Activated CD8-positive, alpha-beta T cell treated with anti-CD3 and anti-CD28 coated beads for 36 hours (primary cell): Measurements from ENCODE around the gene CCDC82. TPM values are rescaled to one million over a fixed set of nuclear protein-coding genes. Genes with fewer than 3 reads are reported as not detected.

Experiments
- ATAC-seq: fragments of 200-7000 bp; cut with Tn5 transposase; one replicate; pipeline ENCODE4 v1.10.0; 2021; ENCODE audit warnings: mild to moderate bottlenecking, moderate library complexity
- CTCF ChIA-PET: fragments of 350-600 bp; sonication (Branson Sonifier 250); formaldehyde crosslinking; loops from one replicate; lab custom pipeline; 2021; ENCODE audit warnings: antibody characterized with exemption; lab: Charles Lee
- POLR2A ChIA-PET: fragments of 350-600 bp; sonication (Branson Sonifier 250); formaldehyde crosslinking; loops from one replicate; lab custom pipeline; 2021; ENCODE audit warnings: antibody characterized with exemption; lab: Charles Lee
- DNase-seq: peaks from one replicate; pipeline ENCODE4 v3.0.0-alpha.2; 2020
- H3K27ac Mint-ChIP-seq: one replicate; pipeline ENCODE4 v1.8.0; 2021; ENCODE audit warnings: mild to moderate bottlenecking, mixed read lengths
- H3K27me3 Mint-ChIP-seq: one replicate; pipeline ENCODE4 v1.8.0; 2021; ENCODE audit warnings: mixed read lengths
- H3K36me3 Mint-ChIP-seq: one replicate; pipeline ENCODE4 v1.8.0; 2021; ENCODE audit warnings: low read depth, mixed read lengths
- H3K4me1 Mint-ChIP-seq: one replicate; pipeline ENCODE4 v1.8.0; 2021; ENCODE audit warnings: low read depth, mixed read lengths
- H3K4me3 Mint-ChIP-seq: one replicate; pipeline ENCODE4 v1.8.0; 2021; ENCODE audit warnings: mild to moderate bottlenecking, moderate library complexity, mixed read lengths
- H3K9me3 Mint-ChIP-seq: one replicate; pipeline ENCODE4 v1.8.0; 2021; ENCODE audit warnings: mixed read lengths
- CTCF ChIP-seq: fragments of 200-600 bp; IDR thresholded peaks from one replicate; pipeline ENCODE4 v1.8.0; 2022; ENCODE audit warnings: antibody characterized with exemption, mild to moderate bottlenecking
- intact Hi-C: fragments of 100-400 bp; cut with micrococcal nuclease; formaldehyde crosslinking; loops from one replicate; pipeline ENCODE4 v1.10.0; 2022
- total RNA-seq, 2 experiments: library from RNA; stranded (reverse); gene quantifications; one replicate each; pipeline ENCODE4 v1.2.3, GENCODE V29; 2021

The CCDC82 gene
- total RNA-seq, 2 experiments from 2014 or later = 25.3 to 27.0 TPM

DNA sequence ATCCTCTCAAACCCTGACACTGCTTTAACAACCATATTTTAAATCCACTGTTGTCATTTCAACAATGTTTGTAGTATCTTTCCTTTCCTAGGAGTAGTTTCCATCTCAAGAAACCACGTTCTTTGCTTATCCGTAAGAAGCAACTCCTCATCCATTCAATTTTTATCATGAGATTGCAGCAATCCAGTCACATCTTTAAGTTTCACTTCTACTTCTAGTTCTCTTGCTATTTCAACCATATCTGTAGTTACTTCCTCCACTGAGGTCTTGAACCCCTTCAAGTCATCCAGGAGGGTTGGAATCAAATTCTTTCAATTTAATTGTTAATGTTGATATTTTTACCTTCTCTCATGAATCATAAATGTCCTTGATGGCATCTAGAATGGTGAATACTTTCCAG lies 22.4 kb downstream of the CCDC82 start:
- intact Hi-C loops = no loop called here

GRCh38 chr11:96366024-96366423 lies 23.7 kb downstream of the CCDC82 start:
- Mint-ChIP-seq H3K4me3 (no peak overlapping the region), H3K9me3 (no peaks in the 10 kb centered on the region), H3K27ac (no peak overlapping the region), H3K27me3 (no peaks in the 10 kb centered on the region), H3K4me1 (no peaks in the 10 kb centered on the region), H3K36me3 (peaks cover 28% of the 10 kb centered on the region)
- no peak for TF ChIP-seq CTCF
- intact Hi-C loops = no loop called here
- ChIA-PET POLR2A (no interaction called here), CTCF (no interaction called here)
- DNase-seq = no peak
- ATAC-seq = no peak

More for the DNA sequence above, 22.4 kb downstream of the CCDC82 start:
- Mint-ChIP-seq H3K4me1 (no peaks in the 10 kb centered on the region), H3K27ac (no peak overlapping the region), H3K27me3 (no peaks in the 10 kb centered on the region), H3K9me3 (no peaks in the 10 kb centered on the region), H3K36me3 (peaks cover 31% of the 10 kb centered on the region), H3K4me3 (no peak overlapping the region)
- ChIA-PET CTCF (no interaction called here), POLR2A (no interaction called here)
- ATAC-seq (no peak), DNase-seq (no peak)
- no peak for TF ChIP-seq CTCF

GRCh38 chr11:96365493-96365892 lies 24.2 kb downstream of the CCDC82 start:
- H3K27me3 Mint-ChIP-seq = no peaks in the 10 kb centered on the region
- H3K4me1 Mint-ChIP-seq = no peaks in the 10 kb centered on the region
- DNase-seq (no peak), ATAC-seq (no peak)
- peaks cover 26% of the 10 kb centered on the region for H3K36me3 Mint-ChIP-seq
- CTCF ChIA-PET = no interaction called here
- no peak overlapping the region for H3K4me3 Mint-ChIP-seq
- H3K27ac Mint-ChIP-seq = no peak overlapping the region
- H3K9me3 Mint-ChIP-seq = no peaks in the 10 kb centered on the region
- POLR2A ChIA-PET = no interaction called here
- no peak for TF ChIP-seq CTCF
- intact Hi-C loops = no loop called here

- no peaks in the 10 kb centered on the region for H3K9me3 Mint-ChIP-seq
- no peak for TF ChIP-seq CTCF
- ATAC-seq (no peak), DNase-seq (no peak)
- intact Hi-C loops = no loop called here
- POLR2A ChIA-PET = no interaction called here
- H3K27me3 Mint-ChIP-seq = no peaks in the 10 kb centered on the region
- peaks cover 22% of the 10 kb centered on the region for H3K4me1 Mint-ChIP-seq
- no peak overlapping the region for H3K27ac Mint-ChIP-seq
- CTCF ChIA-PET = no interaction called here
- H3K36me3 Mint-ChIP-seq = peaks cover 18% of the 10 kb centered on the region
- H3K4me3 Mint-ChIP-seq = no peak overlapping the region
Observed at GRCh38 chr11:96361778-96362177, 27.9 kb downstream of the CCDC82 start.

- Mint-ChIP-seq H3K36me3 (peaks cover 40% of the 10 kb centered on the region), H3K9me3 (no peaks in the 10 kb centered on the region), H3K4me1 (peaks cover 34% of the 10 kb centered on the region), H3K27ac (peak overlapping the region; percentile 73), H3K27me3 (no peaks in the 10 kb centered on the region), H3K4me3 (peak overlapping the region; percentile 9)
- peak; percentile 44 for ATAC-seq
- ChIA-PET POLR2A (interaction anchor here (0.8 to 2.1 kb wide), 2 partner anchors 14 to 18 kb away, joined by 3 to 10 read pairs; no protein-coding TSS in a partner anchor), CTCF (interaction anchor here (1.0 to 2.7 kb wide), 4 partner anchors 11 to 169 kb away, joined by 3 to 27 read pairs (median 6); partner anchors contain the start of gene MAML2)
- intact Hi-C loops = no loop called here
- no peak for DNase-seq
- TF ChIP-seq CTCF = no peak
Observed at GRCh38 chr11:96358321-96358720, 31.4 kb downstream of the CCDC82 start.
